Suppressor macrophage (primary cell): ENCODE results near the gene PPP1CC.
A peak's percentile ranks its signal among the peaks of the same experiment; 100 is the strongest.
"Not testable (repeated sequence)": the region's sequence is repeated elsewhere in the genome, so short reads cannot be mapped to it uniquely, and the experiment has no call there.

ENCODE experiments used
- DNase-seq, 4 experiments: peaks; one replicate each; pipeline ENCODE4 v3.0.0-alpha.2; 2020 to 2022

Gene PPP1CC

DNA sequence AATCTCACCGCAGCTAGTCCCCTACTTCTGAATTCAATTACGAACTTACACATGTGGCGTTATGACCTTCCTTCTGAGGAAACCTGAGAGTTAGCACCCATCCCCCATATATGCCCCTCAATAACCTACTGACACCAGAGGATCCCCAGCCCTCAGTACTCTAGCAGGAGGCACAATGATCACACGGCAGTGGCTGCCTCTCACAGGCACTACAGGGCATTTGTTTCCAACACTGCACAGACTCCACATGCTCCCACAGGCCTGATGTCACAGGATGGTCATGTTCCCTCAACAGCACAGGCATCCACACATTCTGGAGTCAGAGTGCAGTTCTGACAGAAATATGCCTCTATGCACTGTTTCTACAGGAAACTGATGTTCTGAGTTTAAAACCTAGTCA, 17.4 kb downstream of the PPP1CC start:
- no peak for DNase-seq

DNA sequence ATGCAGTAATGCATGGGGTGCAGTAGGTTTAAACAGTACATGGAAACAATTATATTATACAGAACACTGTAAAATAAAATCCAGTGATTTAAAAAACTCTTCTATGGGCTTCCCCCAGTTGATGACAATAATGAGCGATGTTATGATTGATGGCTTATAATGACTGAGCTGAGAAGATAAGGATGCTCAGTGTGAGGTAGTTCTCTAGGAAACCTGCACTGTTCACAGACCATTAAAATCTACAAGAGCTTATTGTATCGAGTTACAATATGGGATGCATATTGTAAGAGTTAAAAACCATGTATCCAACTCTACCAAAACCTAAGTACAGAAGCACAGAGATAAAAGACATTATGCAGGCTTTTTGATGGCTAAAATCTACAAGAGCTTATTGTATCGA, 19.8 kb downstream of the PPP1CC start:
- not testable (repeated sequence) for DNase-seq

GRCh38 chr12:110721570-110721969, 21.1 kb downstream of the PPP1CC start:
- DNase-seq: peak in 2 of 4 experiments; percentile 20 to 29

DNA sequence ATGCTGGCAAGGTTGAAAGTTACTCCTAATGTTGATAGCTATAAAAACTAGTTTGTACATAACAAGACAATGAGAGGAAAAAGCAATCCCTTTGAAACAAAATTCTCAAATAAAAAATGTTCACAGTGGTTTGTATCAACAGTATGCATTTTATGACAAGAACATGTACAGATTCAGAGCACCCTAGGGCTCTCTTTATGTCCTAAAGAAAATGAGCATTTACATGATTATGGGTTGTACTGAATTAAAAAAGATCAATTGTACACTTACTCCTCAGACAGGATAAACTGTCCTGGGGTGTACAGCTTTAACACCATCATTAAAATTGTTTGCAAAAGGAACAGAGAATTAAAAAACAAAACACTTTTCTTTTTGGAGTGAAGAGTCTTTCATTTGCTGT, 22.2 kb downstream of the PPP1CC start:
- no peak for DNase-seq

- no peak for DNase-seq
Measured at GRCh38 chr12:110718222-110718908, 24.3 kb downstream of the PPP1CC start.

DNA sequence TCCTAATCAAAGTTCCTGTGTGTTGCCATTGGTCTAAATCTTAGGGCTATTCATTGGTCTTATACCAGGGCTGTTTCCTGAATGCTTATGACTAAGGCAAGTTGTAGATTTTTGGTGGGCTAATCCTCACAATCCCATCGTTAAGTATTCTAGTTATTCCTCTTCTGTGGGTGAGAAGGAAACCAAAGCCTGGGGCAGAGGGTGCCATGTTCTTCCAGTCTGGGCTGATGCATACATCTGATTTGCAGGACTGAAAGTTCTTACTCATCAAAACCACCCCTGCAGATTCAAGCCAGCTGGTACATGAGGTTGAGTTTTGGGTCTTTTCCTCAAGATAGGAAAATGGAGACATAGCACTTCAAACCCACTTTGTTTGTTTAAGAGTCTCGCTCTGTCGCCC, 25.7 kb downstream of the PPP1CC start:
- DNase-seq: no peak

- DNase-seq: no peak
Measured at GRCh38 chr12:110708917-110709316, 33.8 kb downstream of the PPP1CC start.

GRCh38 chr12:110705309-110705708, 37.4 kb downstream of the PPP1CC start:
- DNase-seq: no peak

- no peak for DNase-seq
Measured at GRCh38 chr12:110704750-110705149, 37.9 kb downstream of the PPP1CC start.

- no peak for DNase-seq
Measured at GRCh38 chr12:110704231-110704630, 38.5 kb downstream of the PPP1CC start.

- DNase-seq: no peak
Measured at GRCh38 chr12:110702081-110702480, 40.6 kb downstream of the PPP1CC start.

GRCh38 chr12:110699591-110700445, 42.9 kb downstream of the PPP1CC start:
- no peak for DNase-seq

- peak; percentile 88 to 95 (median 93) for DNase-seq
Measured at GRCh38 chr12:110698171-110698902, 44.4 kb downstream of the PPP1CC start.

DNA sequence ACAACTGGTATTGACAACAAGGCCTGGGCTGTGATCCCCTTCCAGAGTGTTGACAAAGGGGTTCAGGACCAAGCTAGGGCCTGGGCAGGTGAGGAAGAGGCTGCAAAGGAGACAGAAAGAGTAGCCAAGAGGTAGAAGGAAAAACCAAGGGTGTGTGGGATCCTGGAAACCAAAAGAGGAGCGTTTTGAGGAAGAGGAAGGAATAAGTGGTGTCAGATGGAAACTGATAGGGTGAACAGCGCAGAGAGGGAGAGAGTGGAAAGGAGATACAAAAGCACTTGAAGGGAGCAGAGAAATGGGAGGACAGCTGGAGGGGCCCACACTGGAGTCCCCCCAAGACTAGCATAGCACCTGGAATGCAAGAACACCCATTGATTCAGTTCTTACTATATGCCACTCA, 45.5 kb downstream of the PPP1CC start:
- peak in 3 of 4 experiments; percentile 19 to 43 (median 24) for DNase-seq

DNA sequence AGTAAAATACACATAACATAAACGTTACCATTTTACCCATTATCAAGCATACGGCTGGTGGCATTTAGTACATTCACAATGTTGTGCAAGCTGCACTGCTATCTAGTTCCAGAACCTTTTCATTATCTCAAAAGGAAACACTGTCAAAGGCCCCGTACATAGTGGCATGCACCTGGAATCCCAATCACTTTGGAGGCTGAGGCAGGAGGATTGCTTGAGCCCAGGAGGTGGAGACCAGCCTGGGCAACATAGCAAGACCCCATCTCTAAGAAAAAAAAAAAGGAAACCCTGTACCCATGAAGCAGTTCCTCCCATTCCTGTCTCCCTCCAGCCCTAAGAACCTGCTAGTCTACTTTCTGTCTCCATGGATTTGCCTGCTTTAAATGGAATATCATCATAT, 46.4 kb downstream of the PPP1CC start:
- no peak for DNase-seq

- DNase-seq: peak; percentile 91 to 95 (median 94)
Measured at GRCh38 chr12:110694330-110694901, 48.3 kb downstream of the PPP1CC start.

- peak; percentile 85 to 95 (median 93) for DNase-seq
Measured at GRCh38 chr12:110693731-110694130, 49.0 kb downstream of the PPP1CC start.

DNA sequence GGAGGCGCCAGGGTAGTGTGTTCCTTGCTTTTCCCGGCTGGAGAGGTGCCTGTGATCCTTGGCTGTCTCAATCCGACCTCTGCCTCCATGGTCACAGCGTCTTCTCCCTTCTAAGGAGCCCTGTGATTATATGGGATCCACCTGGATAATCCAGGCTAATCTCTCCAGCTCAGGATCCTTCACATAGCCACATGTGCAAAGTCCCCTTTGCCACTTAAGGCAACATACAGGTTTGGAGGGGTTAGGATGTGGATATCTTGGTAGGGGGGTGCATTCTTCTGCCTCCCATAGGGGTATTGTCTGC, 52.6 kb downstream of the PPP1CC start:
- DNase-seq: no peak

DNA sequence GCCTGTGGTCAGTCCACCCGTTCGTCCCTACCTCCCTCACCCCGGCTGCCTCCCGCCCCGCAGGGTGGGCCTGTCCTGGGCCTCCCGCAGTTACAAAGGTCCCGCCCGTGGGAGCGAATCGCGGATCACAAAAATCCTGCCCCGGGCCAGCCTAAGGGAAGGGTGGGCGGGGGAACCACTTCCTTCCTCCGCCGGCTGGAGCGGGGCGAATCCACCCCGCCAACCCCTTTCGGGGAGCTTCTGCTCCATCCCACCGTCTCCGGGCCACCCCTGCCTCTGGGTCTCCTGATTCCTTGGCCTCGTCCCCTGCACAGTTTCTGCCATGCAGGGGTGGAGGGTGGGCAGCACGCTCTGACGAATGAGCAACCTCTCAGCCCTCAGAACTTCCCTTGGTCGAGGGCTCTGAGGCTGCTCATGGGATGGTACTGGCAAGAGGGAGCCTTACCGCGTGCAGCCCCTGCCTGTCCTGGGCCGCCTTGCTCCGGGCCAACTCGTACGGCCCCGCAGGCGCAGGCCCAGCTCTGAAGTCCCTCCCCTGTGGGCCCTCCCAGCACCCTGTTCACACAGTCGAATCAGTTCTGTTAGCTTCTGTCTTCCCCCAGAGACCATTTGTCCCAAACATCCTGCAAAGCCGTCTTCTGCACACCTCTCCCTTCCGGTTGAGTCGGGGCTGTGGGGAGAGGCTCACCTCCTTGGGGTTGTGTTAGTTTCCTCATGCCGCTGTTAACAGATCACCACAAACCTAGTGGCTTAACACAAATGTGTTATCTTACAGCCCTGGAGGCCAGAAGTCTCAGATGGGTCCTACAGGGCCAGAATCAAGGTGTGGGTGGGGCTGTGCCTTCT, 53.2 kb downstream of the PPP1CC start:
- peak; percentile 87 to 95 (median 94) for DNase-seq

DNA sequence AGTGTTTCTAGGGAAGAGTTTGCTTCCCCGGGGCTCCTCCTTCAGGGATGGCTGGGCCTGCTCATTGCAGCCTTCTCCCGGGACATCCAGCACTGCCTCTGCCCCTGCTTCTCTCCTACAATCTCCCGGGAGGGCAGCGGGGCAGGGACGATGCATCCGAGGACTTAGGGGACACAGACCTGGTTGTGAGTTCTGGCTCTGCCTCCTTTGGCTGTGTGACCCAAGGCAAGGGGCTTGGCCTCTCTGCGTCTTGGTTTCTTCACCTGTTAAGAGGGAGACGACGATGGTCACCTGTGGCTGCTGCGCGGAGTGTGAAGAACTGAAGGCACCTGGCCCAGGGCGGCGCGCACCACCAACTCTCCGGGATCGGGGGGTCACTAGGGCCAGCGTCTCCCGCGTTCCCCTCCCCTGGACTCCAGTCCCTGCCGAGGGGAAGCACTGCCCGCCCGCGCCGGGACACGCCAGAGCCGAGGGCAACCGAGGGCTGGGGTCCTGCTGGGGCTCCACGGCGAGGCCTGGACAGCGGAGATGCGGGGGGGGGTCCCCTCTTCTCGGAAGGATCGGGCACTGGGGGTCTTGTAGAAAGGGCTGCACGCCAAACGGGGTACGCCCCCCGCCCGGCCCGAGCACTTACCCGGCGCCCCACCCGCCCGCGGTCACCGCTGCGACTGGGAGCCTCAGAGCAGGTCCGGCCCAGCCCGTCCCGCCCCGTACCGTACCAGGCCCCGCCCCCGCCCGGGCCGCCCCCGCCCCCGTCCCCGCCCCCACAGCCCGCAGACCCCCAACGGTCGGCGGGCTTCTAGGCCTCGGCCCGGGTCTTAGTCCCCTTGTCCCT, 54.0 kb downstream of the PPP1CC start, which contains the start of gene HVCN1:
Gene HVCN1, minus strand, starts transcription at position 670 of the 835 bp plus-strand sequence. CDS start 5,870 bp downstream, outside the sequence.
- peak in 3 of 4 experiments; percentile 19 to 62 (median 34) for DNase-seq
